Fibroblast of lung (primary cell): ENCODE measurements around the gene LTN1.

Experiments
- CTCF ChIP-seq, 2 donors: IDR thresholded peaks in 1 of 2; conservative IDR thresholded peaks in 1 of 2; 1 replicate in 1 of 2; 2 replicates in 1 of 2; pipeline ENCODE4 v1.5.1; 2011 to 2012; ENCODE audit warnings: low read length in 2 of 2, control low read depth in 1 of 2, inconsistent platforms in 1 of 2, low read depth in 1 of 2, mild to moderate bottlenecking in 1 of 2
- EZH2 ChIP-seq: IDR thresholded peaks from 2 replicates; pipeline ENCODE4 v1.5.1; 2012; ENCODE audit warnings: low read length, control low read depth, mild to moderate bottlenecking; ENCODE audit errors: missing control alignments

- TF ChIP-seq CTCF (conservative IDR thresholded peaks at IDR 0.05 in 1 of 2, IDR thresholded peaks at IDR 0.05 in 1 of 2; ENCODE audit: low read depth in 1 of 2, low read length in 2 of 2) (no peak), EZH2 (no peak)
These were observed 56.0 kb downstream of the LTN1 start for GRCh38 chr21:28936721-28937120.
